SK-N-MC (cell line): ENCODE data around the gene MNX1.

ENCODE experiments used
- EZH2 ChIP-seq: fragments of 200-600 bp; sonication (generic); IDR thresholded peaks from one replicate; pipeline ENCODE4 v1.6.1; 2017; ENCODE audit warnings: antibody characterized with exemption
- FOXP2 ChIP-seq: optimal IDR thresholded peaks from 2 replicates; pipeline ENCODE3; 2011; ENCODE audit warnings: mild to moderate bottlenecking, moderate library complexity; ENCODE audit not compliant: insufficient read depth; ENCODE audit errors: extremely low read length, control extremely low read depth
- POLR2AphosphoS5 ChIP-seq: IDR thresholded peaks from 2 replicates; pipeline ENCODE4 v1.6.1; 2012; ENCODE audit warnings: mild to moderate bottlenecking, low read depth, low read length, borderline replicate concordance

- no peak for TF ChIP-seq POLR2AphosphoS5
- no peak for TF ChIP-seq EZH2
- no peak for TF ChIP-seq FOXP2
Measured at GRCh38 chr7:157035979-157036378, 25.5 kb upstream of the MNX1 start.
